H9 (cell line): Measurements from ENCODE around the gene KCTD21. TPM values are rescaled to one million over a fixed set of nuclear protein-coding genes. Genes with fewer than 3 reads are reported as not detected.

ENCODE experiments used
- DNase-seq: peaks from one replicate; pipeline ENCODE4 v3.0.0-alpha.2; 2017
- H2AFZ ChIP-seq: one replicate; pipeline ENCODE4 v1.6.1; 2013; ENCODE audit warnings: mild to moderate bottlenecking, low read length, control low read depth, moderate library complexity
- H2AK5ac ChIP-seq: 2 replicates; pipeline ENCODE4 v1.6.1; 2013; ENCODE audit warnings: low read length, control low read depth, mixed read lengths; ENCODE audit not compliant: insufficient read length
- H2BK120ac ChIP-seq: one replicate; pipeline ENCODE4 v1.6.1; 2013; ENCODE audit warnings: low read depth, mild to moderate bottlenecking, low read length, control low read depth, inconsistent platforms; ENCODE audit not compliant: poor library complexity, severe bottlenecking
- H2BK12ac ChIP-seq: 2 replicates; pipeline ENCODE4 v1.6.1; 2013; ENCODE audit warnings: low read length, control low read depth, mixed read lengths, low read depth; ENCODE audit not compliant: insufficient read length
- H2BK15ac ChIP-seq: 2 replicates; pipeline ENCODE4 v1.6.1; 2013; ENCODE audit warnings: low read depth, low read length, control low read depth
- H2BK20ac ChIP-seq: one replicate; pipeline ENCODE4 v1.6.1; 2013; ENCODE audit warnings: low read depth, mild to moderate bottlenecking, low read length, control low read depth, inconsistent platforms; ENCODE audit not compliant: poor library complexity, severe bottlenecking
- H2BK5ac ChIP-seq: 2 replicates; pipeline ENCODE4 v1.6.1; 2013; ENCODE audit warnings: low read length, control low read depth, mixed read lengths; ENCODE audit not compliant: insufficient read length
- H3K14ac ChIP-seq: 2 replicates; pipeline ENCODE4 v1.6.1; 2013; ENCODE audit warnings: low read length, control low read depth; ENCODE audit not compliant: insufficient read depth
- H3K18ac ChIP-seq: 2 replicates; pipeline ENCODE4 v1.6.1; 2013; ENCODE audit warnings: low read depth, mild to moderate bottlenecking, mixed read lengths, low read length, control low read depth; ENCODE audit not compliant: insufficient read length
- H3K23ac ChIP-seq: 2 replicates; pipeline ENCODE4 v1.6.1; 2013; ENCODE audit warnings: low read length, control low read depth, mixed read lengths, low read depth; ENCODE audit not compliant: insufficient read length
- H3K23me2 ChIP-seq: 2 replicates; pipeline ENCODE4 v1.6.1; 2013; ENCODE audit warnings: low read depth, mild to moderate bottlenecking, mixed read lengths, low read length, control low read depth; ENCODE audit not compliant: insufficient read length, poor library complexity, severe bottlenecking
- H3K27ac ChIP-seq: 2 replicates; pipeline ENCODE4 v1.5.1; 2013; ENCODE audit warnings: low read length, control low read depth, mixed read lengths, low read depth; ENCODE audit not compliant: insufficient read length
- H3K27me3 ChIP-seq: 2 replicates; pipeline ENCODE4 v1.6.1; 2013; ENCODE audit warnings: low read length, control low read depth, inconsistent platforms; ENCODE audit not compliant: insufficient read depth
- H3K4ac ChIP-seq: 2 replicates; pipeline ENCODE4 v1.6.1; 2013; ENCODE audit warnings: low read depth, mild to moderate bottlenecking, control low read depth, inconsistent platforms, low read length, moderate library complexity
- H3K4me1 ChIP-seq: 2 replicates; pipeline ENCODE4 v1.6.1; 2013; ENCODE audit warnings: low read length, control low read depth, inconsistent platforms; ENCODE audit not compliant: insufficient read depth
- H3K4me2 ChIP-seq: 2 replicates; pipeline ENCODE4 v1.6.1; 2013; ENCODE audit warnings: low read length, control low read depth, mixed read lengths; ENCODE audit not compliant: insufficient read length, insufficient read depth
- H3K56ac ChIP-seq: 2 replicates; pipeline ENCODE4 v1.6.1; 2013; ENCODE audit warnings: low read depth, mild to moderate bottlenecking, mixed read lengths, low read length, control low read depth; ENCODE audit not compliant: insufficient read length
- H3K79me1 ChIP-seq: 2 replicates; pipeline ENCODE4 v1.6.1; 2013; ENCODE audit warnings: low read depth, mild to moderate bottlenecking, moderate library complexity, low read length, control low read depth, inconsistent platforms; ENCODE audit not compliant: insufficient read depth, poor library complexity, severe bottlenecking
- H3K79me2 ChIP-seq: 2 replicates; pipeline ENCODE4 v1.6.1; 2013; ENCODE audit warnings: low read length, control low read depth, inconsistent platforms; ENCODE audit not compliant: insufficient read depth
- H3K9ac ChIP-seq: 2 replicates; pipeline ENCODE4 v1.6.1; 2013; ENCODE audit warnings: low read length, control low read depth, mixed read lengths; ENCODE audit not compliant: insufficient read length; ENCODE audit errors: extremely low read depth
- H3K9me3 ChIP-seq: one replicate; pipeline ENCODE4 v1.6.1; 2013; ENCODE audit warnings: low read depth, low read length, inconsistent platforms; ENCODE audit not compliant: control insufficient read depth
- H3T11ph ChIP-seq: one replicate; pipeline ENCODE4 v1.6.1; 2013; ENCODE audit warnings: mild to moderate bottlenecking, low read length, control low read depth, inconsistent platforms
- H4K20me1 ChIP-seq: one replicate; pipeline ENCODE4 v1.6.1; 2013; ENCODE audit not compliant: control insufficient read depth, insufficient read length, insufficient read depth
- H4K5ac ChIP-seq: 2 replicates; pipeline ENCODE4 v1.6.1; 2013; ENCODE audit warnings: low read depth, mild to moderate bottlenecking, mixed read lengths, low read length, control low read depth; ENCODE audit not compliant: insufficient read length
- H4K8ac ChIP-seq: replicated peaks from 2 replicates; pipeline ENCODE4 v1.6.1; 2013; ENCODE audit warnings: low read length, control low read depth, mixed read lengths, low read depth; ENCODE audit not compliant: insufficient read length
- H4K91ac ChIP-seq: 2 replicates; pipeline ENCODE4 v1.6.1; 2013; ENCODE audit warnings: low read depth, mild to moderate bottlenecking, moderate library complexity, mixed read lengths, low read length, control low read depth; ENCODE audit not compliant: insufficient read length
- H3K27ac Mint-ChIP-seq, 3 experiments: 2 replicates in 2 of 3; 3 replicates in 1 of 3; pipeline ENCODE4 v1.8.0; 2020 to 2021; ENCODE audit warnings: mixed read lengths in 3 of 3, mild to moderate bottlenecking in 1 of 3, moderate library complexity in 1 of 3
- H3K27me3 Mint-ChIP-seq: 2 replicates; pipeline ENCODE4 v1.8.0; 2021; ENCODE audit warnings: low read depth, mild to moderate bottlenecking, moderate library complexity, mixed read lengths
- H3K36me3 Mint-ChIP-seq, 3 experiments: 2 replicates in 2 of 3; 3 replicates in 1 of 3; pipeline ENCODE4 v1.8.0; 2020 to 2021; ENCODE audit warnings: low read depth in 3 of 3, mixed read lengths in 3 of 3; ENCODE audit not compliant: insufficient read depth in 1 of 3
- H3K4me1 Mint-ChIP-seq, 2 experiments: 2 replicates each; pipeline ENCODE4 v1.8.0; 2020; ENCODE audit warnings: mixed read lengths in 2 of 2
- H3K4me3 Mint-ChIP-seq, 2 experiments: 2 replicates in 1 of 2; 3 replicates in 1 of 2; pipeline ENCODE4 v1.8.0; 2020 to 2021; ENCODE audit warnings: mild to moderate bottlenecking in 2 of 2, mixed read lengths in 2 of 2, moderate library complexity in 1 of 2
- H3K9me3 Mint-ChIP-seq, 2 experiments: 2 replicates in 1 of 2; 3 replicates in 1 of 2; pipeline ENCODE4 v1.8.0; 2020; ENCODE audit warnings: mild to moderate bottlenecking in 2 of 2, mixed read lengths in 2 of 2, moderate library complexity in 1 of 2
- WGBS: extraction: QIAGEN DNeasy Blood & Tissue Kit; methylation state at CpG from one replicate; pipeline ENCODE4 v1.1.7; 2013; ENCODE audit warnings: missing lambda C conversion rate, low lambda C conversion rate, mixed read lengths; ENCODE audit not compliant: insufficient read length; ENCODE audit errors: extremely low coverage; 5-methylcytosine and 5-hydroxymethylcytosine counted together
- total RNA-seq: library from RNA; stranded (reverse); gene quantifications from 2 replicates; pipeline ENCODE4 v1.2.1, GENCODE V29; 2021
- TF ChIP-seq, protein P1 (sequence below): fragments of 200-600 bp; sonication (generic); conservative IDR thresholded peaks from 3 replicates; pipeline ENCODE4 v1.8.0; 2021; ENCODE audit warnings: antibody characterized with exemption, mild to moderate bottlenecking

The KCTD21 gene
- total RNA-seq, 1 experiment from 2014 or later, result 4.0 TPM

DNA sequence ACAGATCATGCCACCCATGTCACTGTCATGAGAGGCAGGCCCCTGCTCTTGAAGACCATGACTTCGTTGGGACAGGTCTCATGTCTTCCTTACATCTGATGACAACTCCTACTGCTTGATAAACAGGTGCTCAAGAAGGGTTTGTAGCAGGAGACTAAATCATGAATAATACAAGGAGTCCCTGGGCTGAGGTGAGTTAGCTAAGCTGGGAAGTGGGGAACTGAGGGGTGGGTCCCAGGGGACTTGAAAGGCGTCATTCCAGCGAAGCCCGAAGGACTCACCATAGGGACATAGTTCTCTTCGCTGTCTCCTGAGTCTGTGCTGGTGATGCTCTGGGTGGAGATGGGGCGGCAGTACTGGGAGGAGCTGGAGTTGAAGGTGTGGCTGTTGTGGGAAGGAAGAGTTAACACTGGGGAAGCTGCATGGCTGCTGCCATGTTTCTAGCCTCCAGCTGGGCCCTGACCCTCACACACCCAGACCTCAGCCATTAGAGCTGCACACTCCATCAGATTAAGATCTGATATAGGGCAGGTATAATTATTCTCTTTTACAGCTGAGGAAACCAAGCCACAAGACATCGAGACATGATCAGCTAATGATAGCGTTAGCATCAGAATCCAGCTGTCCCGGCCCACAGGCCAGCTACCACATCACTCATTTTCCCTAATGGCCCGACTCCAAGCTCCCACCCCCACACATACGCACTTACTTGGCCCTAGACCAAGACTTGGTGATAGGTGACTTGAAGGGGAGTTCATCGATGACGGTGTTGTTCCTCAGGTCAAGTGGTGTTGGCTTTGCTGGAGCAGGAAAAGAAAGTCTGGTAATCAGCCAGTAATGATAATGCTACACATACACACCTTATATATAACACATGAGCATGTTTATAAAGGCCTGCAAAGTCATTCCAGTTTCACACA, 33.2 kb upstream of the KCTD21 start:
- H3K4me1 ChIP-seq, result no peaks in the 10 kb centered on the region
- H2AK5ac ChIP-seq, result no peak overlapping the region
- H3K27ac Mint-ChIP-seq, result peak overlapping the region in 1 of 3 experiments; percentile 86; a peak in 2 of 7 replicates
- H2BK15ac ChIP-seq, result no peak overlapping the region
- no peak overlapping the region for H2AFZ ChIP-seq
- H4K91ac ChIP-seq, result no peak overlapping the region
- H3K9me3 Mint-ChIP-seq, result no peaks in the 10 kb centered on the region
- TF ChIP-seq, protein P1, sequence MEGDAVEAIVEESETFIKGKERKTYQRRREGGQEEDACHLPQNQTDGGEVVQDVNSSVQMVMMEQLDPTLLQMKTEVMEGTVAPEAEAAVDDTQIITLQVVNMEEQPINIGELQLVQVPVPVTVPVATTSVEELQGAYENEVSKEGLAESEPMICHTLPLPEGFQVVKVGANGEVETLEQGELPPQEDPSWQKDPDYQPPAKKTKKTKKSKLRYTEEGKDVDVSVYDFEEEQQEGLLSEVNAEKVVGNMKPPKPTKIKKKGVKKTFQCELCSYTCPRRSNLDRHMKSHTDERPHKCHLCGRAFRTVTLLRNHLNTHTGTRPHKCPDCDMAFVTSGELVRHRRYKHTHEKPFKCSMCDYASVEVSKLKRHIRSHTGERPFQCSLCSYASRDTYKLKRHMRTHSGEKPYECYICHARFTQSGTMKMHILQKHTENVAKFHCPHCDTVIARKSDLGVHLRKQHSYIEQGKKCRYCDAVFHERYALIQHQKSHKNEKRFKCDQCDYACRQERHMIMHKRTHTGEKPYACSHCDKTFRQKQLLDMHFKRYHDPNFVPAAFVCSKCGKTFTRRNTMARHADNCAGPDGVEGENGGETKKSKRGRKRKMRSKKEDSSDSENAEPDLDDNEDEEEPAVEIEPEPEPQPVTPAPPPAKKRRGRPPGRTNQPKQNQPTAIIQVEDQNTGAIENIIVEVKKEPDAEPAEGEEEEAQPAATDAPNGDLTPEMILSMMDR, result no peak
- no peak overlapping the region for H4K5ac ChIP-seq
- H3K23ac ChIP-seq, result no peak overlapping the region
- H3K9ac ChIP-seq, result no peak overlapping the region
- H3K18ac ChIP-seq, result no peak overlapping the region
- no peak overlapping the region for H3K4me3 Mint-ChIP-seq
- no peak overlapping the region for H3K4me2 ChIP-seq
- no peak overlapping the region for H3K27ac ChIP-seq
- H3K4ac ChIP-seq, result no peak overlapping the region
- no peaks in the 10 kb centered on the region for H3K4me1 Mint-ChIP-seq
- H2BK20ac ChIP-seq, result no peak overlapping the region
- no peak overlapping the region for H2BK120ac ChIP-seq
- no peaks in the 10 kb centered on the region for H3K27me3 ChIP-seq
- no CpG with 5 or more reads among the region's 13 CpGs for WGBS
- no peak overlapping the region for H3K14ac ChIP-seq
- H3K27me3 Mint-ChIP-seq, result no peaks in the 10 kb centered on the region
- no peaks in the 10 kb centered on the region for H3K79me2 ChIP-seq
- H3T11ph ChIP-seq, result no peak overlapping the region
- no peaks in the 10 kb centered on the region for H3K23me2 ChIP-seq
- no peak overlapping the region for H4K8ac ChIP-seq
- H3K36me3 Mint-ChIP-seq, result peaks cover 0 to 19% (median 17%) of the 10 kb centered on the region in 3 experiments; a peak in 5 of 7 replicates
- peak; percentile 23 for DNase-seq
- H3K56ac ChIP-seq, result no peak overlapping the region
- no peaks in the 10 kb centered on the region for H3K9me3 ChIP-seq
- no peak overlapping the region for H2BK12ac ChIP-seq
- no peak overlapping the region for H2BK5ac ChIP-seq
- H3K79me1 ChIP-seq, result no peaks in the 10 kb centered on the region
- no peaks in the 10 kb centered on the region for H4K20me1 ChIP-seq
